Panc1 (cell line): ENCODE results near the gene CCDC78. TPM values are rescaled to one million over a fixed set of nuclear protein-coding genes. Genes with fewer than 3 reads are reported as not detected.

Experiments used
- ATAC-seq: fragments of 200-7000 bp; cut with Tn5 transposase; 2 replicates; pipeline ENCODE4 v1.9.1; 2020; ENCODE audit warnings: mild to moderate bottlenecking, moderate library complexity
- BruUV-seq: library from RNA; stranded (reverse); fragments of 400-500 nt; replicated peaks from 2 replicates; lab custom pipeline; 2021; lab: Mats Ljungman, UMichigan
- CTCF ChIA-PET: fragments of 300-600 bp; sonication (Branson Sonifier 250); formaldehyde crosslinking; loops from one replicate; lab custom pipeline; 2022; ENCODE audit warnings: antibody characterized with exemption; lab: Charles Lee
- POLR2A ChIA-PET: fragments of 300-600 bp; sonication (Branson Sonifier 250); formaldehyde crosslinking; loops from one replicate; lab custom pipeline; 2022; ENCODE audit warnings: antibody characterized with exemption; lab: Charles Lee
- DNase-seq: peaks from one replicate; pipeline ENCODE4 v3.0.0-alpha.2; 2010; ENCODE audit warnings: low read depth, low spot score
- H3K27ac ChIP-seq: 2 replicates; pipeline ENCODE4 v1.5.1; 2011; ENCODE audit warnings: mild to moderate bottlenecking, low read length, inconsistent platforms
- H3K27me3 ChIP-seq: fragments of 200-500 bp; sonication (Bioruptor generic); 2 replicates; pipeline ENCODE4 v1.6.0; 2014; ENCODE audit warnings: low read length, inconsistent platforms; ENCODE audit not compliant: control insufficient read depth, insufficient read depth
- H3K36me3 ChIP-seq: fragments of 200-500 bp; sonication (Bioruptor generic); 2 replicates; pipeline ENCODE4 v1.5.1; 2014; ENCODE audit warnings: inconsistent platforms, mild to moderate bottlenecking, low read length, moderate library complexity; ENCODE audit not compliant: control insufficient read depth, insufficient read depth
- H3K4me1 ChIP-seq: 2 replicates; pipeline ENCODE4 v1.5.1; 2011; ENCODE audit warnings: inconsistent platforms, mild to moderate bottlenecking, low read length, moderate library complexity; ENCODE audit not compliant: control insufficient read depth, insufficient read depth
- H3K4me3 ChIP-seq, 2 experiments: 2 replicates each; pipeline ENCODE4 v1.5.1; 2011 to 2012; ENCODE audit warnings: low read depth in 2 of 2, low read length in 2 of 2, mild to moderate bottlenecking in 2 of 2, inconsistent platforms in 1 of 2, moderate library complexity in 1 of 2
- H3K9me3 ChIP-seq: fragments of 200-500 bp; sonication (Bioruptor generic); 2 replicates; pipeline ENCODE4 v1.5.1; 2014; ENCODE audit warnings: low read depth, mild to moderate bottlenecking, inconsistent platforms, low read length, moderate library complexity; ENCODE audit not compliant: control insufficient read depth, insufficient read depth
- CTCF ChIP-seq: fragments of 450-650 bp; IDR thresholded peaks from 2 replicates; pipeline ENCODE4 v1.5.1; 2017; ENCODE audit warnings: mild to moderate bottlenecking
- POLR2AphosphoS5 ChIP-seq: IDR thresholded peaks from 2 replicates; pipeline ENCODE4 v1.6.1; 2012; ENCODE audit warnings: mild to moderate bottlenecking, low read depth, low read length, moderate library complexity
- REST ChIP-seq, 2 experiments: IDR thresholded peaks; 2 replicates each; pipeline ENCODE4 v1.6.1; 2011 to 2012; ENCODE audit warnings: low read depth in 2 of 2, control low read depth in 1 of 2, low read length in 1 of 2, mild to moderate bottlenecking in 1 of 2, moderate library complexity in 1 of 2; ENCODE audit not compliant: insufficient read depth in 1 of 2
- SIN3A ChIP-seq: IDR thresholded peaks from 2 replicates; pipeline ENCODE4 v1.6.1; 2012; ENCODE audit warnings: low read depth, mild to moderate bottlenecking, low read length, moderate library complexity, borderline replicate concordance; ENCODE audit not compliant: insufficient read depth
- TCF7L2 ChIP-seq: IDR thresholded peaks from 2 replicates; pipeline ENCODE4 v1.6.1; 2011; ENCODE audit warnings: mild to moderate bottlenecking, low read depth, low read length, inconsistent platforms
- in situ Hi-C: cut with HindIII; loops from 2 replicates; pipeline ENCODE4 v1.10.0; 2016; ENCODE audit warnings: low sequenced_read_pairs, low pct_unique_long_range_greater_than_20kb
- intact Hi-C: fragments of 100-400 bp; cut with micrococcal nuclease; formaldehyde crosslinking; loops from one replicate; pipeline ENCODE4 v1.10.0; 2022; ENCODE audit not compliant: unreplicated experiment
- total RNA-seq: library from RNA; stranded (reverse); gene quantifications from one replicate; pipeline ENCODE4 v1.2.1, GENCODE V29; 2021; ENCODE audit not compliant: unreplicated experiment

Gene CCDC78
- total RNA-seq, 1 experiment from 2014 or later = 18.2 TPM

DNA sequence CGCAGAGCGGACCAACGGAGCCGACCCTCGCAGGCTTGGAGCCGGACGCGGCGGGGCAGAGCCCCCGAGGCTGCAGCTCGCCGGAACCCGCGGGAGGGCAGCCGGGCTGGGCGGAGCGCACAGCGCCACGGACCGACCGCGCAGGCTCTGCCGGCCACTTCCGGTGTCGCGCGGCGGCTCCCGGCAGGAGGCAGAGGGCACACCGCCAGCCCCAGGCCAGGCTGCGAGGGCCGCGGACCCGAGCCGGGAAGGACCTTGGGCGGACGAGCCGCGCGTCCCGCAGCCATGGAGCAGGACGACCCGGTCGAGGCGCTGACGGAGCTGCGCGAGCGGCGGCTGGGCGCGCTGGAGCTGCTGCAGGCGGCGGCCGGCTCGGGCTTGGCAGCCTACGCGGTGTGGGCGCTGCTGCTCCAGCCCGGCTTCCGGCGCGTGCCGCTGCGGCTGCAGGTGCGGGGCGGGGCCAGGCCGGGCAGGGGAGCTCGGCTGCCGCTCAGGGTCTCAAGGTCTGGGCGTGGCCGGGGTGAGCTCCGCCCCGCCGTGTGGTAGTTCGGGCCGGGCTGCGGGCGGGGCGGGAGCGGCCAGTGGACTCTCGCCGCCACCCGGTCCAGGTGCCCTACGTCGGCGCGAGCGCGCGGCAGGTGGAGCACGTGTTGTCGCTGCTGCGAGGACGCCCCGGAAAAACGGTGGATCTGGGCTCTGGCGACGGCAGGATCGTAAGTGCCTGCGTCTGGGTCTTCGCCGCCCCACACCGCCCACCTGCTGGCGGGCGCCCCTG lies 5.1 kb downstream of the CCDC78 start, which contains the start of gene ANTKMT:
Gene ANTKMT, plus strand, starts transcription at position 157 of the 775 bp plus-strand sequence. Its CDS starts 129 bp downstream, at position 286.
- intact Hi-C loops = no loop called here

More for the DNA sequence above, 5.1 kb downstream of the CCDC78 start, which contains the start of gene ANTKMT:
- H3K36me3 ChIP-seq = no peaks in the 10 kb centered on the region; the same call in 1 of the 2 replicates
- H3K4me3 ChIP-seq = peak within 1 kb of the TSS; percentile 72 to 77
- no peaks in the 10 kb centered on the region for H3K9me3 ChIP-seq
- DNase-seq (no peak), ATAC-seq (peak; percentile 70)
- TF ChIP-seq SIN3A = no peak
- TF ChIP-seq REST (IDR thresholded peaks at IDR 0.05; ENCODE audit: insufficient read depth in 1 of 2, low read depth in 2 of 2, low read length in 1 of 2) = peak in 1 of 2 experiments; percentile 66; a peak in 2 of 4 replicates
- TF ChIP-seq TCF7L2 = no peak
- no peak for TF ChIP-seq CTCF
- TF ChIP-seq POLR2AphosphoS5 = peak; percentile 31
- peaks cover 45% of the 10 kb centered on the region for H3K4me1 ChIP-seq
- ChIA-PET POLR2A (interaction anchor here (0.6 to 1.2 kb wide), 2 partner anchors 9 to 285 kb away, joined by 5 to 8 read pairs; no protein-coding TSS in a partner anchor), CTCF (interaction anchor here (0.6 to 1.1 kb wide), 3 partner anchors 9 to 88 kb away, joined by 3 read pairs; no protein-coding TSS in a partner anchor)
- H3K27ac ChIP-seq = peak within 1 kb of the TSS; percentile 93
- no TSS peak for BruUV-seq
- H3K27me3 ChIP-seq = no peaks in the 10 kb centered on the region
- in situ Hi-C loops = no loop called here
